ENCODE data around the gene PGBD5.

The PGBD5 gene

DNA sequence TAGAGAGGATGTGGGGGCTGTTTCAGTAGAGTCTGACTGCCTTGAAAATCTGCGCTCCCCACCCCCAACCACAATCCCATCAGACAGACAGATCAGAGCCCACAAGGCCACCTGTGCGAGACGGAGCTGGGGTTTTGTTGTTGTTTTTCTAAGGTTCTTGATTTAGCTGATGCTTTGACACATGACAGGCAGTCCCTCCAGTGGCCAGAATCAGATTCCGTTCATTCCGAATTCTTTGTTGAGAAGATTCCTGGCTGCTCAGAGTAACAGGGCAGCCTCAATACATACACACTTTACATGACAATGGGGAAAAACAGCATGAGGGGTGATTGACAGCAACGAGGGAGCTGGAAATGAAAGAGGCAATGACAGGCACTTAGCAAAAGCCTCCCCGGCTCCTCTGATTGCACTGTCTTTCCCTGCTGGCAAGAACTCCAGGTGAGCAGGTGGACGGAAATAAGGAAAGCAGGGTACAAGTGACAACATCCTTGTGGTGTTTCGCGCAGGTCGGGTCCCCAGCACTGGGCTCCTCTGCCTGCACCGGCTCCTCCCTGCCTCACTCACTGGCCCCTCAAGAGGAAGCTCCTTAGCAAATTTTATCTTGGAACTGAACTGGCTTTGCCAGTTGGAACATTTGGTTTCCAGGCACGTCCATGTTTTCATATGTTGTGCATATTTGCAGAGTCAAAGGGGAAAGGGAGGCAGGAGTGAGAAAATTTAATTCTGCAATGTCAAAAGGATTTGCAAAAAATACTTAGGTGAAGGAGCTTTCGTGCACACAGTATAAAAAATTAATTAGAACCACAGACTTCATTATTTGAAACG lies 148.7 kb downstream of the PGBD5 start:
- DNase-seq: peak; percentile 6

DNA sequence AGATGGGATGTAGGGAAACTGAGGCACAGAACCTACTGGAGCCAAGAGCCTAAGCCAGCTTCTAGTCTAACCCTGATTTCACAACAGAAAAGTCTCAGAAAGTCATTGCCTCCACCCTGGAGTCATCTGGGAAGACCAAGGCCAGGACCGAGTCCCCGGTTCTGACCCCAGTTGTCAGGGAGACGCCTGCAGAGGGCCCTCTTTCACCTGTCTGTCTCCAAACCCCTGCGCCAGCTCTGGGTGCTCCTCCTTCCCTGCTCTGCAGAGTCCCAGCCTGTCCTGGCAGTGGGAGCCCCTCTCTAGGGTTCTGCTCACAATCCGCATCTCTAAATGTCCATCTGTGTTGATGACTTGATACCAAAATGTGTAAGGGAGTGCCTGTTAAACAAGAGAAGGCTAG lies 149.7 kb downstream of the PGBD5 start:
- no peak for DNase-seq

DNA sequence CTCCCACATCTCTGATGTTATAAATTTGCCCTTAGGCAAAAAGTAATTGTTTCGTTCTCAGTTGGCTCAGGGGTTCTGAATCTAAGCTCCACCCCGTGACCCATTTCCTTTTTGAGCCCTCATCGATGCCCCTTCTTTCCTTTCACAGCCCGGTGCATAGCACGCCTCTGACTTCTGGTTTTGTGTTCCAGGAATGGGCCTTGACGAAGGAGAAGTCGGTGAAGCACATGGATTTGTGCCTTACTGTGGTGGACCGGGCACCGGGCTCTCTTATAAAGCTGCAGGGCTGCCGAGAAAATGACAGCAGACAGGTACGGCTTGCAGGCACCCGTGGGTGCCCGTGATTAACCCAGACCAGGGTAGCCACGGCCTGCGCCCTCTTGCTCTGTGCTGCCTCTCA lies 151.9 kb downstream of the PGBD5 start:
- no peak for DNase-seq

DNA sequence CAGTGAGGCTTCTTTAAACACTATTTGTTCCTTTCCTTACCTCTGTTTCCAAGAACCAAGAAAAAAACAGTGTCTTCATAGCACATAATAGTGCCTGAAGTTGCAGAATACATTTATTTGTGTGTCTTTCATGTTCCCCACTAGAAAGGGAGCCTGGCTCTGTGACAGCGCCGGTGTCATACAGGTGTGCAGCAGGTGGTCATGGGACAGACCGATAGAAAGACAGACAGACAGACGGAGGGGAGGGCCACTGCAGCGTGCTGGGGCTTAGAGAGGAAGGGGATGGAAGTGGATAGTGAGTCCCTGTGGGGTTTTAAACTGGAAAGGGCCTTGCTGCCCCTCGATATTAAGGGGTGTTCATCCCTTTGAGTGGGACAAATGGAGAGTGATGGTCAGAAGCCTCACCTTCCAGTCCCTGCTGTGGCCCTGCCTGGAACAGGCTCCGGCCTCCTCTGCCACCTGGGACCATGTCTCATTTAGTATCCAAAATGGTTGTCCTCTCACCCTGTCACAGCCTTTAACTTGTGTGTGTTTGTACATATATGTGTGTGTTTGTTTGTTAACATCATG lies 152.9 kb downstream of the PGBD5 start:
- no peak for DNase-seq

DNA sequence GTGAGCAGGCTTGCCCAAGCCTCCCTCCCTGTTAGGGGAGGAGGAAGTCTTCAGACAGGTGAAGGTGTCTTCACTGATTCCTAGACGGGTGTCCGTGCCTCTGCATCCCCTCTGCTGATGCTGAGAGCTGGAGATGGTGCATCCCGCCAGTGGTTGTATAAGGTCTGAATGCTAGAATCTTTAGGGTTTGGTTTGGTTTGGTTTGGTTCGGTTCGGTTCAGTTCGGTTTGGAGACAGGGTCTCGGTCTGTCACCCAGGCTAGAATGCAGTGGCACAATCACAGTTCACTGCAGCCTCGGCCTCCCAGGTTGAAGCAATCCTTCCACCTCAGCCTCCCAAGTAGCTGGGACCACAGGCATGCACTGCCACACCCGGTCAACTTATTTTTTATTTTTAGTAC lies 153.6 kb downstream of the PGBD5 start:
- DNase-seq: no peak

DNA sequence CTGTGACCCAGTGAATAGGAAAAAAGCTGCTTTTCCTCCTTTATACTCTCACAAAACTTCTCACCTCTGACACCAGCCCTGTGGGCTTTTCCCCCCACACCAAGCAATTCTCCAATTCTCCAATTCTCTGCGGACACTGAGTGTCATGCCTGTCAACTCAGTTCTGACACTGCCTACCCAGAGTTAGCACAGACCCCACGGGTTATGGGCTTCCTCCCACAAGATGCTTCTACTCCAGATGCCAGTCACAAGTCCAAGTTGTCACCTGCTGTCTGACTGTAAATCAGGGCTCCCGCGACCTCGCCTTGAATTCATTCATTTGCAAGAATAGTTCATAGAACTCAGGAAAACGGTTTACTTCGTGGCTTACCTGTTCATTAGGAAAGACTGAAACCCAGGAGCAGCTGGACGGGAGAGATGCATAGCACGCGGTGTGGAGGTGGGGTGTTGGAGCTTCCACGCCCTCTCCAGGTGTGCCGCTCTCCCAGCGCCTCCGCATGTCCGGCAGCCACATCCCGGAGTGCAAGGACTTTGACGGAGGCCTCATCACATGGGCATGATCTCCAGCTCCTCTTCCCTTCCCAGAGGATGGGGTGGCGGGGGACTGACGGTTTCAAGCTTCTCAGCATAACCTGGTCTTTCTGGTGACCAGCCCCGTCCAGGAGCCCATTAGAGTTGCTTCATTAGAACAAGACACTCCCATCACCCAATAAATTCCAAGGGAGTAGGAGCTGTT lies 154.7 kb downstream of the PGBD5 start:
- no peak for DNase-seq

DNA sequence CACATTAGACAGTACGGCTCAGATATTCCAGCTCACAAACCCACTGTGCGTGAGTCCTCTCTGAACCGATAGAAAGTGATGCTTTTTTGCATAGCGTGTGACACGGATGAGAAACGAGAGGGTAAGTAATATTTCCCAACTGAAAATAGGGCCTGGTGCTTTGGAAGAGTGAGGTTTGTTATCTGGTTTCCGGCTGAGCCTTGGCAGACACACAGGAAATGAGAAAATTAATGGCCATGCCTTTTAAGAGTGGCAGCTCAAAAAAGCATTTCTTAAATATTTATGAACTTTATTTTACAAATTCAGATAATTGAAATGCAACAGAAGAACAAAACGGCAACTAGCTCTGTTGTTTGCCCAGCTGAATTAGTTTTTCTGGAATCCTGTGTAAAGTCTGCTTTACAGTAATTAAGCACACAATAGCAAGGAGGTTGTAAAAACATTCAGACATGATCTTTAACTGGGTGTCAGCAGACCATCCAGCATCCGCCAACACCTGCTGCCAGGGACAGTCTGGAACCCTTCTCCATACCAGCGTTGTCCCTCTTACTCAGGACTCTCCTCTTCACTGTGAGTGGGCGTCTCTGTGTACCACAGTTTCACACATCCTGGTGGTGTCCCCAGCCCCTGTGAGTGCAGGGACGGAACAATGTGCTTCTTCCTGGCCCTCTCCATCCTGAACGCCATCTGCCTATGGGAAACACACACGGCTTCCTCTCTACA lies 155.4 kb downstream of the PGBD5 start:
- DNase-seq: peak; percentile 8

DNA sequence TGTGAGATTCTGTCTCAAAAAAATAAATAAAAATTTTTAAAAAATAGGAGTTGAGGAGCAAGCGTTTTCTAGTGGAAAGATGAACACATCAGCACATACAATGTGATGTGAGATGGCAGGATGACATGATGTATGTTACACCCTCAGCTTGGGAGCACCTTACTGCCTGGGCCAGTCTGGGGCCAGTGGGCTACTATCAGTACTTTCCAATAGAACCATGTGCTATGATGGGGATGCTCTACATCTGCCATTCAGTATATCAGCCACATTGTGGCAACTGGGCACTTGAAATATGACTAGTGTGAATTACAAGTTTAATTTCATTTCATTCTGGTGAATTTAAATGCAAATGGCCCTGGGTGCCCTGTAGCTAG lies 156.0 kb downstream of the PGBD5 start:
- no peak for DNase-seq

DNA sequence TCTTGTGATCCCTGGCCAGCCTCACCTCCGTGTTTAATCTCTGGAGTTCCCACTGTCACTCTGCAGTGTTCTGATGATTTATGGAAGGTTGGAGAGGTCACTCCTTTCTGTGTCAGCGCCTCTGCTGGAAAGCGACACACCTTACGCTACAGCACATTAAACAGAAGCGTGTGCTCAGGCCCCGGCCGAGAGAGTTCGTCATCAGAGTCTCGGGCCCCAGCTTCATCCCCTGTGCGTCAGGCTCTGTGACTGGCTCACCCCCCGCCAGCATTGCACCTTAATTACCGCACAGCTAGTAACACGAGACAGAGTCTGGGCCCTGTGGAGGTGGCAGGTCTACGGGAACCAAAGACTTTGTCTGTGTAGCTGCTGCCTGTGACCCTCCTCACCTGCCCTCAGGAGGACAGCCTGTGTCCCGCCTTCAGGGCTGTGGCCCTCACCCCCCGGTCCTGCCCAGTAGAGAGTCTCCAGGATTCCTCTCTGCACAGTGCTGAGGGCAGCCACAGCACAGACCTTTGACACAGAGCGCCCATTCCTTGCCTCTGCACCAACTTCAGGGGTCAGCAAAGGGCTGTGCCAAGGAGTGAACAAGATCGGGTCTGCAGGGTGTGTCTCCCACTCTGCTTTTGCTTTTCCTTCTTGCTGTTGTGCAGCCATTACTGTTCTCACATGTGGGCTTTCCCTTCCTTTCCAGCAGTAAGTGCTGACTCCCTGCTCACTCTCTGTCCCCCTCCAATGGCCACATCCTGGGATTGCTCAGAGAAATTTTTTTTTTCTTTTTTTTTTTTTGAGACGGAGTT lies 157.6 kb downstream of the PGBD5 start:
- no peak for DNase-seq

DNA sequence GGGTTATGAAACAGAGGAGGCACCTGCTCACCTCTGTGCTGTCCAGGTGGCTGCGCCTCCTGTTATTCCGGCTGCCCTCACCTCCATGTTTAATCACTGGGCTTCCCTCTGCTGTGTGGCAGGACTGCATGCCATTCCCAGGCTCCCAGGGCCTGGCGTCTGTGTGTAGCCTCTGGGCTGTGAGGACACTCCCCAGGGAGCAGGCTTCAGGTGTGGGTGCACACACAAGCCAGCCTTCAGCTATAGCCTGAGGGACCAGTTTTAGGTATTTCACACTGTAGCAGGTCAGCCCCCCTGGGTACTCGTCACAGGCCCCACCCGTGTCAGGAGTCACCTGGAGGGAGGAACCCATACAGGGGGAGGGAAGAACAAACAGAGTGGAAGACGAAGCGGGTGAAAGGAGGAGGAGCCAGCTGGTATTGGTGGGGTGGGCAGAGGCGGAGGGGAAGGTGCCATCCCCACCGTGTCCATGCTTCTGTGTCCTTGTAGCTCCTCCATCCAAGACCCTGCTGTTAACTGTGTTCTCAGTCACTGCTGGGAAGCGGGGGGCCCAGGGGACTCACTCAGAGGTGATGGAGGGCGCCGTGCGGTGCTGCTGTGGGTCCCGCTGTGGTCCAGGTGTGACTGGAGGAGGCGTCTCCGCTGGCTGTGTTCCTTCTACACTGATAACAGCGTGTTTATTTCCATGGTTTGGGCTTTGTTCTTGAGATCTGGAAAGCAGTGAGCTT lies 158.6 kb downstream of the PGBD5 start:
- no peak for DNase-seq

DNA sequence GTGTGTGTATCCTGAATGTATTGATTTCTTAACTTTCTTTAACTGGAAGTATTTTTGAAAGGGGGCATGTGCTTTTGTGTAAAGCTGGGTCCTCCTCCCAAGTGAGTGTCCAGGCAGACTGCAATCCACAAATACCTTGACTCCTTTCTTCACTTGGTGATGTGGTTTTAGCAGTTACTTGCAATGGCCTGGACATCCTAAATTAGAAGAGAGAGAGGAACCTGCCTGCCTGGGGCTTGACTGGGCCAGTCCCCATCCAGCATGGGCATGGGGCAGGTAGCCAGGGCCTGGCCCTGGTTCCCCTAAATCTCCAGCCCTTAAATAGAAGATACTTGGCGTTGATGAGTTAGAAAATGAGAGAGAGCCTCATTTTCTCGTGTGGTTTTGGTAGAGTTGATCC lies 159.7 kb downstream of the PGBD5 start:
- no peak for DNase-seq

DNA sequence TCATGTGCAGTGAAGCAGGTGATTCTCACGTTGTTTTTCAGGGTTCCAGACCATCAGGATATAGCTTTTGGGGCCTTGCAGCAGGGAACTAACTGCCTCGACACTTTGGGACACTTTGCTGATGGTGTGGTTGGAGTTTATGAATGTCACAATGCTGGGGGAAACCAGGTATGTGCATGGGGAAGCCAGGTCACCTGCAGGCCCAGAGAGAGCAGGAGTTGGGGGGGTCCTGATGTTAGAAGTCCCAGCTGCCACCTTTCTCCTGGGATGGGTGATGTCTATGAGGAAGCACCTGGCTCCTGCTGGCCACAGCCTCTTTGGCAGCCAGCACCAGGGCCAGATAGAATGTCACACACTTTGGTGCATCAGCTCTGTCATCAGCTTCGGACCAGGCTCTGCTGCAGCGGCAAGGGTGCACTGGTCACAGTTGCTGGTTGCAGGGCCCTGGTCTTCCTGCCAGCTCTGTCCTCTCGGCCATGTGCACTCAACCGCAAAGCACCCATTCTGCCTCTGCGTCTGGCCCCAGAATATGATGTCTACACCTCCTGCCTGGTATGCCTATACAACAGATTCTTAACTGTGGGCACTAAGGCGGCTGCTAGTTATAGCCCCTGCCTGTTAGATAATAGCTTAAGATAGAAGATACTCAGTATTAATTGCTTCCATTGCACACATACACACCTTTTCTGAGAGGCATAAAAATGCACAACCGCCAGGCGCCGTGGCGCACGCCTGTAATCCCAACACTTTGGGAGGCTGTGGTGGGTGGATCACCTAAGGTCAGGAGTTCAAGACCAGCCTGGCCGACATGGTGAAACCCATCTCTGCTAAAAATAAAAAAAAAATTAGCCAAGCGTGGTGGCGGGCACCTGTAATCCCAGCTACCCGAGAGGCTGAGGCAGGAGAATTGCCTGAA lies 160.7 kb downstream of the PGBD5 start:
- DNase-seq: no peak

Data from CD4-positive, alpha-beta T cell treated with Interleukin-12 subunit alpha and Interleukin-12 subunit beta, for 1 hour (primary cell).